ENCODE data around the gene CCL22. TPM values are rescaled to one million over a fixed set of nuclear protein-coding genes. Genes with fewer than 3 reads are reported as not detected.
A peak's percentile ranks its signal among the peaks of the same experiment; 100 is the strongest.

The CCL22 gene
- total and polyA plus RNA-seq, 2 donors (not counting 3 experiments of a cell fraction or from before 2014, with no cell fraction given), result not detected

- Histone ChIP-seq H3K4me3 (replicated peaks in 1 of 3; ENCODE audit: insufficient read depth in 1 of 3, low read depth in 1 of 3, low read length in 3 of 3) (no peak overlapping the region), H3K9me1 (replicated peaks; ENCODE audit: control insufficient read depth, extremely low read depth, insufficient read depth, low read length) (no peaks in the 10 kb centered on the region), H3K27me3 (ENCODE audit: control insufficient read depth in 2 of 2, insufficient read depth in 2 of 2, low read length in 2 of 2) (peaks cover 0 to 2% of the 10 kb centered on the region in 2 experiments), H3K79me2 (ENCODE audit: control insufficient read depth, insufficient read depth, low read length) (no peaks in the 10 kb centered on the region), H4K20me1 (replicated peaks; ENCODE audit: control insufficient read depth, extremely low read depth, insufficient read depth, low read length) (no peaks in the 10 kb centered on the region), H3K4me2 (ENCODE audit: insufficient read depth, low read length) (no peak overlapping the region), H3K4me1 (ENCODE audit: control insufficient read depth, extremely low read depth, insufficient read depth, low read length) (peaks cover 10% of the 10 kb centered on the region), H3K36me3 (ENCODE audit: control insufficient read depth in 2 of 2, extremely low read depth in 1 of 2, insufficient read depth in 2 of 2, low read length in 2 of 2) (no peaks in the 10 kb centered on the region), H3K9me3 (replicated peaks; ENCODE audit: control insufficient read depth, insufficient read depth, low read length) (no peaks in the 10 kb centered on the region), H3K27ac (ENCODE audit: insufficient read depth, low read depth, low read length) (no peak overlapping the region), H3K9ac (replicated peaks; ENCODE audit: extremely low read depth, insufficient read depth, low read length) (no peak overlapping the region), H2AFZ (ENCODE audit: low read depth, low read length) (peak overlapping the region; percentile 11)
- TF ChIP-seq MYC (IDR thresholded peaks at IDR 0.05; ENCODE audit: low read depth, low read length) (no peak), EZH2 (IDR thresholded peaks at IDR 0.05; ENCODE audit: borderline replicate concordance, low read depth, low read length, severe bottlenecking) (no peak), CTCF (IDR thresholded peaks at IDR 0.05; ENCODE audit: extremely low read depth in 1 of 2, insufficient read depth in 1 of 2, low read depth in 1 of 2, low read length in 2 of 2) (no peak), POLR2A (IDR thresholded peaks at IDR 0.05; ENCODE audit: low read depth, low read length) (no peak), GATA2 (IDR thresholded peaks at IDR 0.05; ENCODE audit: insufficient read depth, insufficient read length, low read depth, low read length) (no peak), POLR2AphosphoS5 (IDR thresholded peaks at IDR 0.05; ENCODE audit: insufficient read depth, low read depth, low read length) (no peak)
- FAIRE-seq (peak; percentile 93), DNase-seq (ENCODE audit: low read depth, low spot score) (peak; percentile 31)
- POLR2A ChIA-PET, result no interaction called here
- BruUV-seq (replicated peaks), result no TSS peak
- intact Hi-C loops (cut with micrococcal nuclease) (no loop called here), dilution Hi-C loops (cut with MboI; ENCODE audit: extremely low pct_ligation_motif_present, low sequenced_read_pairs) (loop anchor here (25.0 kb wide), 1 partner anchor 97 kb away; no protein-coding TSS in a partner anchor)
- CTCF ChIA-PET, result interaction anchor here (0.7 to 1.2 kb wide), 5 partner anchors 9 to 109 kb away, joined by 3 read pairs; no protein-coding TSS in a partner anchor
Observed at GRCh38 chr16:57409065-57409464, 50.5 kb downstream of the CCL22 start.
